H9 (cell line): ENCODE data around the gene LEMD1. TPM values are rescaled to one million over a fixed set of nuclear protein-coding genes. Genes with fewer than 3 reads are reported as not detected.

ENCODE experiments used
- DNase-seq: peaks from one replicate; pipeline ENCODE4 v3.0.0-alpha.2; 2017
- H2AFZ ChIP-seq: one replicate; pipeline ENCODE4 v1.6.1; 2013; ENCODE audit warnings: mild to moderate bottlenecking, low read length, control low read depth, moderate library complexity
- H2AK5ac ChIP-seq: 2 replicates; pipeline ENCODE4 v1.6.1; 2013; ENCODE audit warnings: low read length, control low read depth, mixed read lengths; ENCODE audit not compliant: insufficient read length
- H2BK120ac ChIP-seq: one replicate; pipeline ENCODE4 v1.6.1; 2013; ENCODE audit warnings: low read depth, mild to moderate bottlenecking, low read length, control low read depth, inconsistent platforms; ENCODE audit not compliant: poor library complexity, severe bottlenecking
- H2BK12ac ChIP-seq: 2 replicates; pipeline ENCODE4 v1.6.1; 2013; ENCODE audit warnings: low read length, control low read depth, mixed read lengths, low read depth; ENCODE audit not compliant: insufficient read length
- H2BK15ac ChIP-seq: 2 replicates; pipeline ENCODE4 v1.6.1; 2013; ENCODE audit warnings: low read depth, low read length, control low read depth
- H2BK20ac ChIP-seq: one replicate; pipeline ENCODE4 v1.6.1; 2013; ENCODE audit warnings: low read depth, mild to moderate bottlenecking, low read length, control low read depth, inconsistent platforms; ENCODE audit not compliant: poor library complexity, severe bottlenecking
- H2BK5ac ChIP-seq: 2 replicates; pipeline ENCODE4 v1.6.1; 2013; ENCODE audit warnings: low read length, control low read depth, mixed read lengths; ENCODE audit not compliant: insufficient read length
- H3K14ac ChIP-seq: 2 replicates; pipeline ENCODE4 v1.6.1; 2013; ENCODE audit warnings: low read length, control low read depth; ENCODE audit not compliant: insufficient read depth
- H3K18ac ChIP-seq: 2 replicates; pipeline ENCODE4 v1.6.1; 2013; ENCODE audit warnings: low read depth, mild to moderate bottlenecking, mixed read lengths, low read length, control low read depth; ENCODE audit not compliant: insufficient read length
- H3K23ac ChIP-seq: 2 replicates; pipeline ENCODE4 v1.6.1; 2013; ENCODE audit warnings: low read length, control low read depth, mixed read lengths, low read depth; ENCODE audit not compliant: insufficient read length
- H3K23me2 ChIP-seq: 2 replicates; pipeline ENCODE4 v1.6.1; 2013; ENCODE audit warnings: low read depth, mild to moderate bottlenecking, mixed read lengths, low read length, control low read depth; ENCODE audit not compliant: insufficient read length, poor library complexity, severe bottlenecking
- H3K27ac ChIP-seq: 2 replicates; pipeline ENCODE4 v1.5.1; 2013; ENCODE audit warnings: low read length, control low read depth, mixed read lengths, low read depth; ENCODE audit not compliant: insufficient read length
- H3K27me3 ChIP-seq: 2 replicates; pipeline ENCODE4 v1.6.1; 2013; ENCODE audit warnings: low read length, control low read depth, inconsistent platforms; ENCODE audit not compliant: insufficient read depth
- H3K4ac ChIP-seq: 2 replicates; pipeline ENCODE4 v1.6.1; 2013; ENCODE audit warnings: low read depth, mild to moderate bottlenecking, control low read depth, inconsistent platforms, low read length, moderate library complexity
- H3K4me1 ChIP-seq: 2 replicates; pipeline ENCODE4 v1.6.1; 2013; ENCODE audit warnings: low read length, control low read depth, inconsistent platforms; ENCODE audit not compliant: insufficient read depth
- H3K4me2 ChIP-seq: 2 replicates; pipeline ENCODE4 v1.6.1; 2013; ENCODE audit warnings: low read length, control low read depth, mixed read lengths; ENCODE audit not compliant: insufficient read length, insufficient read depth
- H3K56ac ChIP-seq: 2 replicates; pipeline ENCODE4 v1.6.1; 2013; ENCODE audit warnings: low read depth, mild to moderate bottlenecking, mixed read lengths, low read length, control low read depth; ENCODE audit not compliant: insufficient read length
- H3K79me1 ChIP-seq: 2 replicates; pipeline ENCODE4 v1.6.1; 2013; ENCODE audit warnings: low read depth, mild to moderate bottlenecking, moderate library complexity, low read length, control low read depth, inconsistent platforms; ENCODE audit not compliant: insufficient read depth, poor library complexity, severe bottlenecking
- H3K79me2 ChIP-seq: 2 replicates; pipeline ENCODE4 v1.6.1; 2013; ENCODE audit warnings: low read length, control low read depth, inconsistent platforms; ENCODE audit not compliant: insufficient read depth
- H3K9ac ChIP-seq: 2 replicates; pipeline ENCODE4 v1.6.1; 2013; ENCODE audit warnings: low read length, control low read depth, mixed read lengths; ENCODE audit not compliant: insufficient read length; ENCODE audit errors: extremely low read depth
- H3K9me3 ChIP-seq: one replicate; pipeline ENCODE4 v1.6.1; 2013; ENCODE audit warnings: low read depth, low read length, inconsistent platforms; ENCODE audit not compliant: control insufficient read depth
- H3T11ph ChIP-seq: one replicate; pipeline ENCODE4 v1.6.1; 2013; ENCODE audit warnings: mild to moderate bottlenecking, low read length, control low read depth, inconsistent platforms
- H4K20me1 ChIP-seq: one replicate; pipeline ENCODE4 v1.6.1; 2013; ENCODE audit not compliant: control insufficient read depth, insufficient read length, insufficient read depth
- H4K5ac ChIP-seq: 2 replicates; pipeline ENCODE4 v1.6.1; 2013; ENCODE audit warnings: low read depth, mild to moderate bottlenecking, mixed read lengths, low read length, control low read depth; ENCODE audit not compliant: insufficient read length
- H4K8ac ChIP-seq: replicated peaks from 2 replicates; pipeline ENCODE4 v1.6.1; 2013; ENCODE audit warnings: low read length, control low read depth, mixed read lengths, low read depth; ENCODE audit not compliant: insufficient read length
- H4K91ac ChIP-seq: 2 replicates; pipeline ENCODE4 v1.6.1; 2013; ENCODE audit warnings: low read depth, mild to moderate bottlenecking, moderate library complexity, mixed read lengths, low read length, control low read depth; ENCODE audit not compliant: insufficient read length
- H3K27ac Mint-ChIP-seq, 3 experiments: 2 replicates in 2 of 3; 3 replicates in 1 of 3; pipeline ENCODE4 v1.8.0; 2020 to 2021; ENCODE audit warnings: mixed read lengths in 3 of 3, mild to moderate bottlenecking in 1 of 3, moderate library complexity in 1 of 3
- H3K27me3 Mint-ChIP-seq: 2 replicates; pipeline ENCODE4 v1.8.0; 2021; ENCODE audit warnings: low read depth, mild to moderate bottlenecking, moderate library complexity, mixed read lengths
- H3K36me3 Mint-ChIP-seq, 3 experiments: 2 replicates in 2 of 3; 3 replicates in 1 of 3; pipeline ENCODE4 v1.8.0; 2020 to 2021; ENCODE audit warnings: low read depth in 3 of 3, mixed read lengths in 3 of 3; ENCODE audit not compliant: insufficient read depth in 1 of 3
- H3K4me1 Mint-ChIP-seq, 2 experiments: 2 replicates each; pipeline ENCODE4 v1.8.0; 2020; ENCODE audit warnings: mixed read lengths in 2 of 2
- H3K4me3 Mint-ChIP-seq, 2 experiments: 2 replicates in 1 of 2; 3 replicates in 1 of 2; pipeline ENCODE4 v1.8.0; 2020 to 2021; ENCODE audit warnings: mild to moderate bottlenecking in 2 of 2, mixed read lengths in 2 of 2, moderate library complexity in 1 of 2
- H3K9me3 Mint-ChIP-seq, 2 experiments: 2 replicates in 1 of 2; 3 replicates in 1 of 2; pipeline ENCODE4 v1.8.0; 2020; ENCODE audit warnings: mild to moderate bottlenecking in 2 of 2, mixed read lengths in 2 of 2, moderate library complexity in 1 of 2
- WGBS: extraction: QIAGEN DNeasy Blood & Tissue Kit; methylation state at CpG from one replicate; pipeline ENCODE4 v1.1.7; 2013; ENCODE audit warnings: missing lambda C conversion rate, low lambda C conversion rate, mixed read lengths; ENCODE audit not compliant: insufficient read length; ENCODE audit errors: extremely low coverage; 5-methylcytosine and 5-hydroxymethylcytosine counted together
- total RNA-seq: library from RNA; stranded (reverse); gene quantifications from 2 replicates; pipeline ENCODE4 v1.2.1, GENCODE V29; 2021
- TF ChIP-seq, protein P1 (sequence below): fragments of 200-600 bp; sonication (generic); conservative IDR thresholded peaks from 3 replicates; pipeline ENCODE4 v1.8.0; 2021; ENCODE audit warnings: antibody characterized with exemption, mild to moderate bottlenecking

LEMD1 gene
- total RNA-seq, 1 experiment from 2014 or later = 11.8 TPM

DNA sequence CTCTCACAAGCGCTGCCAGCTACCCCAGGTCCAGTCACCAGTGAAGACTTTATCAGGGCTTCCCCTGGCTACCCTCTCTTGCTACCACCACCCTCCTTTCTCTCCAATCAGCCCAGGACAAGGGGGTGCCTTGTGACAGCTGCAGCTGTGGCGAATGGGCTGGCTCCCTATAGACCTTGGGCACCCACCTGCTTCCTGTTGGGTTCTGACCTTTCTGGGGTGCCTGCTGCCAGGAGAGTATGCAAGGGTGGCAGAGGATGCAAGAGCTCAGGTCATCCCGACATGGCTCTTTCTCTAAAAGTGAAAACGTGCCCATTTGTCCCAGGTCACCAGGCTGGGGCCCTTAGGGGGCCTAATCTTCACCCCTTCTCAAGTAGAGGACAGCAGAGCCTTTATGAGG, 71.7 kb downstream of the LEMD1 start:
- H2AFZ ChIP-seq = no peak overlapping the region
- H4K20me1 ChIP-seq = no peaks in the 10 kb centered on the region
- no peaks in the 10 kb centered on the region for H3K27me3 ChIP-seq
- no peak overlapping the region for H3K9ac ChIP-seq
- H4K5ac ChIP-seq = no peak overlapping the region
- H3K79me1 ChIP-seq = no peaks in the 10 kb centered on the region
- no peak overlapping the region for H3K18ac ChIP-seq
- peaks cover 6% of the 10 kb centered on the region; the same call in 1 of the 2 replicates for H3K4me1 ChIP-seq
- no peak overlapping the region for H3K23ac ChIP-seq
- no peaks in the 10 kb centered on the region for H3K36me3 Mint-ChIP-seq
- DNase-seq = no peak
- TF ChIP-seq, protein P1, sequence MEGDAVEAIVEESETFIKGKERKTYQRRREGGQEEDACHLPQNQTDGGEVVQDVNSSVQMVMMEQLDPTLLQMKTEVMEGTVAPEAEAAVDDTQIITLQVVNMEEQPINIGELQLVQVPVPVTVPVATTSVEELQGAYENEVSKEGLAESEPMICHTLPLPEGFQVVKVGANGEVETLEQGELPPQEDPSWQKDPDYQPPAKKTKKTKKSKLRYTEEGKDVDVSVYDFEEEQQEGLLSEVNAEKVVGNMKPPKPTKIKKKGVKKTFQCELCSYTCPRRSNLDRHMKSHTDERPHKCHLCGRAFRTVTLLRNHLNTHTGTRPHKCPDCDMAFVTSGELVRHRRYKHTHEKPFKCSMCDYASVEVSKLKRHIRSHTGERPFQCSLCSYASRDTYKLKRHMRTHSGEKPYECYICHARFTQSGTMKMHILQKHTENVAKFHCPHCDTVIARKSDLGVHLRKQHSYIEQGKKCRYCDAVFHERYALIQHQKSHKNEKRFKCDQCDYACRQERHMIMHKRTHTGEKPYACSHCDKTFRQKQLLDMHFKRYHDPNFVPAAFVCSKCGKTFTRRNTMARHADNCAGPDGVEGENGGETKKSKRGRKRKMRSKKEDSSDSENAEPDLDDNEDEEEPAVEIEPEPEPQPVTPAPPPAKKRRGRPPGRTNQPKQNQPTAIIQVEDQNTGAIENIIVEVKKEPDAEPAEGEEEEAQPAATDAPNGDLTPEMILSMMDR = no peak
- no peak overlapping the region for H2BK20ac ChIP-seq
- H4K8ac ChIP-seq = no peak overlapping the region
- no peak overlapping the region for H3K27ac ChIP-seq
- no peaks in the 10 kb centered on the region for H3K9me3 Mint-ChIP-seq
- peaks cover 30% of the 10 kb centered on the region for H3K27me3 Mint-ChIP-seq
- H3K56ac ChIP-seq = no peak overlapping the region
- H2BK12ac ChIP-seq = no peak overlapping the region
- H3K23me2 ChIP-seq = no peaks in the 10 kb centered on the region
- no peak overlapping the region for H2BK15ac ChIP-seq
- peaks cover 70 to 73% of the 10 kb centered on the region in 2 experiments for H3K4me1 Mint-ChIP-seq
- no peak overlapping the region for H3K4ac ChIP-seq
- no peak overlapping the region; a peak in 1 of 5 replicates for H3K4me3 Mint-ChIP-seq
- no CpG with 5 or more reads among the region's 4 CpGs for WGBS
- H2AK5ac ChIP-seq = no peak overlapping the region
- no peak overlapping the region for H4K91ac ChIP-seq
- no peak overlapping the region for H2BK120ac ChIP-seq
- H3T11ph ChIP-seq = no peak overlapping the region
- no peak overlapping the region for H3K14ac ChIP-seq
- H2BK5ac ChIP-seq = no peak overlapping the region
- H3K9me3 ChIP-seq = no peaks in the 10 kb centered on the region
- peak overlapping the region in 1 of 3 experiments; percentile 79; a peak in 2 of 7 replicates for H3K27ac Mint-ChIP-seq
- no peak overlapping the region for H3K4me2 ChIP-seq
- H3K79me2 ChIP-seq = no peaks in the 10 kb centered on the region
